HUDEP-2 (cell line): ENCODE measurements around the gene HIC1.

ENCODE experiments used
- DNase-seq, 76 experiments: peaks; one replicate each; lab custom pipeline; 2025; ENCODE audit not compliant: unreplicated experiment in 76 of 76; lab: John Stamatoyannopoulos, UW

The HIC1 gene

GRCh38 chr17:2024572-2025219 is 30.2 kb upstream of the HIC1 start:
- peak in 1 of 76 experiments; percentile 16 for DNase-seq

GRCh38 chr17:2025220-2025621 is 29.7 kb upstream of the HIC1 start, which contains the start of gene RTN4RL1:
Gene RTN4RL1, minus strand, starts transcription at chr17:2025334. Its CDS starts 469 bp downstream, at chr17:2024865.
- DNase-seq, result peak in 59 of 76 experiments; percentile 6 to 72 (median 46)

GRCh38 chr17:2025622-2026309 is 29.1 kb upstream of the HIC1 start:
- DNase-seq, result peak in 8 of 76 experiments; percentile 3 to 38 (median 18)

GRCh38 chr17:2027528-2028233 is 27.2 kb upstream of the HIC1 start:
- DNase-seq, result peak in 35 of 76 experiments; percentile 9 to 65 (median 31)

- no peak for DNase-seq
These were observed 26.7 kb upstream of the HIC1 start for GRCh38 chr17:2028234-2028614.

GRCh38 chr17:2028737-2029136 is 26.2 kb upstream of the HIC1 start:
- peak in 2 of 76 experiments; percentile 9 to 15 for DNase-seq

- peak in 74 of 76 experiments; percentile 38 to 92 (median 81) for DNase-seq
These were observed 24.8 kb upstream of the HIC1 start, which contains the start of gene DPH1 for GRCh38 chr17:2029911-2030778. Gene DPH1, plus strand, starts transcription at chr17:2030153. Its CDS starts 17 bp downstream, at chr17:2030170.

GRCh38 chr17:2030779-2031163 is 24.1 kb upstream of the HIC1 start:
- DNase-seq, result peak in 73 of 76 experiments; percentile 41 to 93 (median 76)

- no peak for DNase-seq
These were observed 21.8 kb upstream of the HIC1 start for GRCh38 chr17:2033153-2033552.

GRCh38 chr17:2034157-2034556 is 20.7 kb upstream of the HIC1 start:
- DNase-seq, result no peak

GRCh38 chr17:2034806-2035540 is 19.9 kb upstream of the HIC1 start:
- no peak for DNase-seq

- DNase-seq, result no peak
These were observed 19.1 kb upstream of the HIC1 start for GRCh38 chr17:2035541-2036488.

GRCh38 chr17:2037155-2037554 is 17.7 kb upstream of the HIC1 start:
- DNase-seq, result no peak

GRCh38 chr17:2040219-2040827 is 14.6 kb upstream of the HIC1 start:
- DNase-seq, result no peak

- peak in 1 of 76 experiments; percentile 53 for DNase-seq
These were observed 13.9 kb upstream of the HIC1 start for GRCh38 chr17:2040942-2041560.

- peak in 74 of 76 experiments; percentile 48 to 97 (median 93) for DNase-seq
These were observed 13.1 kb upstream of the HIC1 start, which contains the start of gene OVCA2 for GRCh38 chr17:2041561-2042389. Gene OVCA2, plus strand, starts transcription at chr17:2042022. Its CDS starts 26 bp downstream, at chr17:2042048.

GRCh38 chr17:2042390-2042847 is 12.5 kb upstream of the HIC1 start:
- DNase-seq, result peak in 1 of 76 experiments; percentile 15
